ENCODE results near the gene ARID1B.

ARID1B gene

DNA sequence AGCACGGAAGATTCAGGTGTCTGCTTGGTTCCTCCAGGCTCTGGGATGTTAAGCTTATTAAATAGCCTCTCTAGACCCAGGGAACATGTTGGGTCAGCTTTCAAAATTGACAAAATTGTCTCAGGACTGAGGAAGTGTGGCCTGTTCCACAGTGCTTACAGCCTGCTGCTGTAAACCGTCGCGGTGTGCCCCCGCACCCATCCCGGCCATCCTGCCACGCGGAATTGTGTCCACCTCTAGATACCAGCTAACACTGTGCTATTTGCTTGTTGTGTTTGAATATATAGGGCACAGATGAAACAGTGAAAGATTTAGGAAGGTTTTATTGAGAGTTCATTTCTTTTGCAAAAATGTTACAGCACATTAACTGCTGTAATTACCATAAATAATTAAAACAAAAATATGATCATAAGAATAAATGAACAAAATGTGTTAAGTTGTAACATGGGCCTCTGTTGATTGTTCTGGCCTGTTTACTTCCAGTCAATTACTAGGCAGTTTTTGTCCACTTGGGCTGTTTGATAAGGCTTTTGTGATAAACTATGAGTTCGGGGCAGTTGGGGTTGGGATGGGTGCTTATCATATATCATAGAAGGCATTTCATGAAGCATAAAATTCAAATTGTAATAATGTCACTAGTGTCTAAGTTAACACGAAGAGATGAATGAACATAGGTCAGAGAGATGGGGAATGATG lies 77.4 kb downstream of the ARID1B start:
- DNase-seq, result no peak

DNA sequence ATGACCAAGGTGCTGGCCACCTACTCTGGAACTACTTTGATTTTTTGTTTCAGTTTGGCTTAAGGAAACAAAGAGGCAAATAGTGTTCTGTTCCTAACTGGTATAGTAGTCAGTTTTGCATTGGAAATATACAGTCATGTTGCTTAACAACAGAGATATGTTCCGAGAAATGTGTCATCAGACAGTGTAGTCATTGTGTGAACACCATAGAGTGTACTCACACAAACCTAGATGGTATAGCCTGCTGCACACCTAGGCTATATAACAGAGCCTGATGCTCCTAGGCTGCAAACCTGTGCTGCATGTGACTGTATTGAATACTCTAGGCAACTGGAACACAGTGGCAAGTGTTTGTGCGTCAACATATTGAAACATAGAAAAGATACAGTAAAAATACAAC lies 80.4 kb downstream of the ARID1B start:
- DNase-seq, result peak; percentile 84

DNA sequence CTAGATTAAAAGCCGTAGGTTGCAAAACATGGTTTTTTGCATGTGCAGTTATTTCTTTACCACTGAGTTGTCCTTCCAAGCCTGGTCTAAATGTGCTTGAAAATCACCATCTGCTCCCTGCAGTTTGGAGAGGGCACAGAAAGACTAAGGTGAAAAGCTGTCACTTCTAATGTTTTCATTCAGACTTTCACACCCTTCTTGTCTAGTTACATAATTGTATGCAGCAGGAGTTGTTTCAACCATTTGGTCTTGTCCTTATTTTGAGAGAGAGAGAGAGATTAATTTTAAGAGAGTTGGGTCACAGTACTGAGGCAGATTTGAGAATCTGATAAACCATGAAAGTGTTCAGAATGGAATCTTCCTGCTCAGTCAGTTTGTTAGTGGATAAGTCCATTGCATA lies 82.5 kb downstream of the ARID1B start:
- DNase-seq, result no peak

DNA sequence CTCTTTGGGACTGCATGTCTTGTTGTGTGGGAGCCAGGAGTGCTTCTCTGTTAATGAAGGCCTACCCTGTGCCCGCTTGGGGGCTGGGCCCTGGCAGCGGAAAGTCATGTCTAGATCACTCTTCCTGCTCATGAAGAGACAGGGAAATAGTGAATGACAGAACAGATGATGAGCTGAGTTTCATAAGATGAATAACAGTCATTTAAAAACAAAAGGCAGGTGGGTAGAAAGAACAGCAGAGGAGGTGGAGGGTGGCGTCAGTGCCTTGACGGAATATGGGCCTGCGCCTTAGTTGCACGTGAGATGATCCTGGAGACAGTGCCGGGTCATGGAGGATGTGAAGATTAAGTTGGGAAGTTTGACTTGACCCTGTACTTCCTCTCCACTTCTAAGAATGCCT lies 85.5 kb downstream of the ARID1B start:
- peak; percentile 40 for DNase-seq

DNA sequence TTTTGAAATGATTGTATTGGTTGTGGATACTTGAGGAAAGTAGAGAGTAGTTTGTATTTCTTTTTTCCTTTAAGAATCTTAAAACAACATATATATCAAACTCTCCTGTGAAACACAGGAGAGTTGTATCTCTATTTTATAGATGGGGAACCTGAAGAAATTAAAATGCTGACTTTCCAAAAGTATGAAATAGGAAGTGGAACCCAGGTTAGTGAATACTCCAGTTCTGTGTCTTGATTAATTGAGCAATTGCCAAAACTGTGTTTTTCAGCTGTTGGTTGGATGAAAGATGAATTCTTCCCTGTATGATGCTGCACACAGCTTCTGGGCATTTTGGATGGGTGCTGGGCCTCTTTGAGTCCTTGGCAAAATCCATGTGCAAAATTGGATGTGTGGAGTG lies 86.3 kb downstream of the ARID1B start:
- DNase-seq, result no peak

DNA sequence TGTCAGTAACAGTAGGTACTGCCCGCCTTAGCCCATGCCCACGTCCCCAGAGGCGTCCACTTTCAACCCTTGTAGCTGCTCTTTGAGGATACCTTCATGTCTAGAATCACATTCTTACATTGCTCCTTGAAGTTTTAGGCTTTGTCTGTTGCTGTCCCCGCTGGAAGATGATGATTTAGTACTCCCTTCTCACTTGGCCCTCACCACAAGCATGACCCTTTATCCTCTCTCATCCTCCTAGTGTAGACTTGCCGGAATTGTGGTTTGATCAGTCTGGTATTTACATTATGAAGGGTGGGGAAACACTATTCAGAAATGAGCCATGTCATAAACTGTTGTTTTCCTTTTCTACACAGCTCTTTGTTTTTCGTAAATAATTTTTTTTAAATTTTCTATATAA lies 87.4 kb downstream of the ARID1B start:
- DNase-seq, result no peak

DNA sequence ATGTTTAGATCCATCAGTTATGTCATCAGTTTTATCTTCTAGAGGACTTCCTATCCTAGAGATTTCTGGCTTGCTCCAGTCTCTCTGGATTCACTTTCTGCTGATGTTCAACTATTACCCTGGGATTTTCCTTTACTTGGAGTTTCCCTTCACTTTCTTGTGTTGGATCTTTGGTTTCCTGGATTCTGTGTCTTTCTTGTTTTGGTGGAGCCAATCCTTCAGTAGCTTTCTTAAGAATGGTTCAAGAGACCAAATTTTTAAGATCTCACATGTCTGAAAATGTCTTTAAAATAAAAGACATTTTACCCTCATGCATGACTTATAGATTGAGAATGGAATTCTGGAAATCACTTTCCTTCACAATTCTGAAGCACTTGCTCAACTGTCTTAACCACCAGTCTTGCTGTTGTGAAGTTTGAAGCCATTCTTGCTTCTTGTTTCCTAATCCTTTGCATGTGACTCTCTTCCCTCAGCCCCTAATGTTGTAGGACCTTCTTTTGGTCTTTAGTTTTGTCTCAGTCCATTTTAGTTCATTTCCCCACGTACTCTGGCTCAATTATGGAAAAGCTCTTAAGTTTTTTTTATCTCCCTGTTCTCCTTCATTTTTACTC lies 87.9 kb downstream of the ARID1B start:
- no peak for DNase-seq

DNA sequence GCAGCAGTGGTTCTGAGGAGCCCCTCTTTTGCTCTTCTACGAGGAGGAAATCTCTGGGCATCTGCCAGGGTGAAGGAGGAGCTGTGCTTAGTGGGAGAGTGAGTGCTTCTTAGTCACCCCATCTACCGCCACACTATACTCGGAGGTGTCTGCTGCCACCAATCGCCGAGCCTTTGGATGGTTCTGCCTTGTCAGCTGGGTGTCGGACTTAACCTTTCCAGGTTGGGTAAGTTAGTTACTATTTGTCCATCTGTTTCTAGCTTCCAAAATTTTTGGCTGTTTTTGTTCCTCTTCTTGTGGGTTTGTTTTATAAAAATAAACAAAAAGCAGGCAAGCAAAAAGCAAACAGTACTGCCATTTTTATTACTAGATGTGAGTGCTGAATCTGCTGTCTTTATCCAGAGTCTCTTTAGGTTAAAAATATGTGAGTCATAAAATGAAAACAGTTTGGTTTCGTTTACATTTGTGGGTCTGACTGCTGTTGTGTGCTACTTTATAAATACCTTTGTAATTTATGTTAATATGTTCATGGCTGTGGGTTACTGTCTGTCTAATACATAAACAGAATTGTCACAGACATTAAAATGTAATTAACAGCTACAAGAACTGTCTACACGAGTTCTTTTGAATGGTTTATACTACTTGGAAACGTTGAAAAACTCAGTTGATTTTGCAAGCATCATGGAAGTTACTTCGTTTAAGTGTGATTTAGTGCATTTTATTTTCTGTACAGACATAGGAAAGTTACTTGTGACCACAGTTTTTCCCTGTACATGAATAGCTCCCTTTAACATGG lies 89.2 kb downstream of the ARID1B start:
- DNase-seq, result peak; percentile 41

DNA sequence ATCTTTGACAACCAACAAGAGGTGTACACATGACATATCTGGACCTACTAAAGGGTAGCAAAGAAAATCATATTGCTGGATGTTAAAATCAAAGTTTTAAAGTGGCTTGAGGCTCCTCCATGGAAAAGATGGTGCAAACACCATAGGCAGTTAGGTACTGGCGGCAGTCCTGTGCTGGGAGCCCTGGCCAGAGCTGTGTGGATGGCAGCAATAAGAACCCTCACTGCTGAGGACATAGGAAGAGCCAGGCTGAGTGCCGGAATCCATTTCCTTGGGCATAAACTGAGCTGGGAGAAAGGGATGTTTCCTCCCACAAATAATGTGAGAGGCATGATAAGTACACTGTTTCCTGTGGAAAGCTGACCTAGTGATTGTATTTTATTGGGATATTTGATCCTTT lies 89.9 kb downstream of the ARID1B start:
- DNase-seq, result no peak

DNA sequence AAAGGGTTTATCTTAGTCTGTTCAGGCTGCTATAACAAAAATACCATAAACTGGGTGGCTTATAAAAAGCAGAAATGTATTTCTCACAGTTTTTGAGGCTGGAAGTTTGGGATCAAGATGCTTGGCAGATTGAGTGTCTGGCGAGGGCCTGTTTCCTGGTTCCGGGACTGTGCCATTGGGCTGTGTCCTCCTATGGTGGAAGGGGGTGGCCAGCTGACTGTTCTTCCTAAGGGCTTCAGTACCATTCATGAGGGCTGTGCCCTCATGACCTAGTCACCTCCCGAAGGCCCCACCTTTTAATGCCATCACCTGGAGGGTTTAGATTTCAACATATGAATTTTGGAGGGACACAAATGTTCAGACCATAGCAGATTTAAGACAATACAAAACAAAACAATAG lies 91.2 kb downstream of the ARID1B start:
- DNase-seq, result no peak

DNA sequence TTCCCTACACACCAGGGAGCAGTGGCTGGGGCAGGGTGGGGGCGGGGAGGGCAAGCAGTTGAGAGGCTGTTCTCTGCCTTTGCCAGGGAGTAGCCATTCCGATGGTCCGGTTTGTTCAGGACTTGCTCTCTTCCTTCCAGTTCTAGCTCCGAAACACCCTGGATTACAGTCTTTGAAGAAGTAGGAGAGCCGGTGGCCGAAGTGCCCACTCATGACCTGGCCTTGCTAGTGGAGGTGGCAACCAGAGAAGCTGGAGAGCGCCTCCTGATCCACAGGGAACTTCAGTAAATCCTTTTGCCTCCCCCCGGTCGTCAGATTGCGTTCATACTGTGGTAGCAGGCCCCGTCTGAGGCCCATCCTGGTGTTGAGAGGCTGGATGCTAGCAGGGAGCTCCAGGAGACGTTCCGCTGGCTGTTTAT lies 92.8 kb downstream of the ARID1B start:
- DNase-seq, result no peak

DNA sequence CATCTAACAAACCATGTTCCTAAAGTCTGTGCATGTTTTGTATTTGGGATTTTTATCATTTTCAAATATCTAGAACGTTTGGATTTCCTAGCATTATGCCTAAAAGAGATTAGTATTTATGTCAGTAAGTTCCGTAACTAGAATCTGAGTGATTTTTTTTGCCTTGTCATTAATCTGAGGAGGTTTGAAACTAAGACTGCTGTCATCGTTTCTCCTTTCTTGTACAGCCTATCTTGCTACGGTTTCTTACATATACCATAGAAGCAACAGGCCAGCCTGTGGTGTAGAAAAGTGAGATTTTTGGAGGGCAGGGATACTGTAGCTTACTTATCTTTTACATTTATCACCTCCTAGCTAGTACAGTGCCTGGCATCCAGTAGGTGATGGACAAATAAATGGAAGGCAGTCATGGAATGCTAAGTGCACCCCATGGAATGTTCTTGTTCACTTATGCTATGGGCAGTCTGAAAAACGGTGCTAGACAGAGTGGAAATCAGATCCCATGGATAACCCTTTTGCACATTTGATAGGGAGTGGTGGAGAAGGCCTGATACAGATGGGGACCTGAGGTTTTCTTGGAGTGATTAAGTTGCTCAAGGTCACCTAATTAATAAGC lies 93.9 kb downstream of the ARID1B start:
- no peak for DNase-seq

DNA sequence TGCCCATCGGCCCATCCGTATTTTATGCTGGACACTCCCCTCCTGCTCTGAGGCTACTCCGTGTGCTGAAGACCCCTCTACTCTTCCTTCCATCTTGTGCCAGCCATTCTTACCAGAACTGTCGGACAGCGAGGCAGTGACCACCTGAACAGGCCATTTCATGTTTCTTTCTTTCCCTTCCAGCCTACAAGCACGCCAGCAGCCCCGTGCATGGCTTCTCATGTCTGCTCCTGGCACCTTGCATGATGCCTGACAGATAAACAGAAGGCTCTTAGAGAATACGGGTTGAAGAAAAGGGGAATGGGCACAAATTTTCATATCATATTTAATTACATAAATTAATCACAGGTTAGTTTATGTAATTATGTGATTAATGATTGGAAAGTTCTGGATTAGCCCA lies 95.7 kb downstream of the ARID1B start:
- no peak for DNase-seq

DNA sequence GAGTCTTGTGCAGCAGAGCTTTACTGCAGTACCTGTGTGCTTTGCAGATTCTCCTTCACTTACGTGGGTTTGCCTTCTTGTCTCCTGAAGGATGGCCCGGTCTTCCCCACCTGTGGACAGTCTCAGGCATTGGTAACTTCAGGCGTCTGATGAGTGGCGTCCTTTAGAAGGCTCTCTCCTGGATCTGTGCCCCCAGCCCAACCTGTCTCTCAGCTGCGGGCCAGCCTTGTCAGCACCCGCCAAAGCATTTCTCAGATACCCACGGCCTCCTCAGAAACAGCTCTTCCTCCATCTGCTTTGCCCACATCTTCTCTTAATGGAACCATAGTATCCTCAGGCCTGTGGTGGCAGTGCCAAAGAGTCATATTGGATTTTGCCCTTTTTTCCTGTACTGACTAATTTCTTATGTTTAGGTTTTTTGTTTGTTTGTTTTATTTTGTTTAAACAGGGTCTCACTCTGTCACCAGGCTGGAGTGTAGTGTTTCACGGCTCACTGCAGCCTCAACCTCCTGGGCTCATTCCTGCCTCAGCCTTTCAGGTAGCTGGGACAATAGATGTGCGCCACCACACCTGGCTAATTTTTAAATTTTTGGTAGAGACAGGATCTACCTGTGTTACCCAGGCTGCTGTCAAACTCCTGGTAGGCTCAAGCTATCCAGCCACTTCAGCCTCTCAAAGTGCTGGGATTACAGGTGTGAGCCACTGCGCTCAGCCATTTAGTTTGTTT lies 96.6 kb downstream of the ARID1B start:
- DNase-seq, result no peak

DNA sequence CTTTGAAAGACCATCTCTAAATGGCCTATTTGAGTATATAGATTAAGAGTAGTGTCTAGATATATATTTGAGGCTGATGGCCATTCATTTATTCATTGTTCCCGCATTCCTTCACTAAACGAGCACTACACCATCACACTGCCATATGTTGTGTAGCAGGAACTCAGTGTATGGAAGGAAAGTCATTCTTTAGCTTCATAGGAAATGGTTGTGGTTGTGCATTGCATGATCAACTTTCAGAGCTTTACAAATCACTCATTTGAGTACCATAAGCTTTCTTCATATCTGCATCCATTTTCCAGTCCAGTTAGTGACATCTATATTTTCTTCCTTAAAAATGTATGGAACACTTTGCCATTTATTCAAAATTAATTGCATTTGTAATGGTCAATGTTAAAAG lies 97.9 kb downstream of the ARID1B start:
- peak; percentile 36 for DNase-seq

DNA sequence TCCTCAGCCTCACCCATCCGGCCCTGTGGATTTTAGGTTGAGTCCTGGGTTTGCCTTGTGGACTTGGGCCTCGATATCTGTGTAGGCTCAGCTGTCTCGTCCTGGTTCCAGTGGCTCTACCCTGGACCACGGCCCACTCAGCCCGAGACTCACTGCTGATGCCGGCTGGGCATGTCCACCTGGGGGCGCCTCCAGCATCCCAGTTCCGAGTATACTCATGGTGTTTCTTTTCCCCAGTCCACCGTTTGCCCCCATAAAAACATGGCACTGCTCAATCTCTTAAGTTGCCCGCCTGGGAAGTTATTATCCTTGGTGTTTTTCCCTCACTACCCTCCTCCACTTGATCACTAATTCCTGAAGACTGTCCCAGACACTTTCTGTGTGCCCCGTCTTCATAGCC lies 99.1 kb downstream of the ARID1B start:
- DNase-seq, result no peak

DNA sequence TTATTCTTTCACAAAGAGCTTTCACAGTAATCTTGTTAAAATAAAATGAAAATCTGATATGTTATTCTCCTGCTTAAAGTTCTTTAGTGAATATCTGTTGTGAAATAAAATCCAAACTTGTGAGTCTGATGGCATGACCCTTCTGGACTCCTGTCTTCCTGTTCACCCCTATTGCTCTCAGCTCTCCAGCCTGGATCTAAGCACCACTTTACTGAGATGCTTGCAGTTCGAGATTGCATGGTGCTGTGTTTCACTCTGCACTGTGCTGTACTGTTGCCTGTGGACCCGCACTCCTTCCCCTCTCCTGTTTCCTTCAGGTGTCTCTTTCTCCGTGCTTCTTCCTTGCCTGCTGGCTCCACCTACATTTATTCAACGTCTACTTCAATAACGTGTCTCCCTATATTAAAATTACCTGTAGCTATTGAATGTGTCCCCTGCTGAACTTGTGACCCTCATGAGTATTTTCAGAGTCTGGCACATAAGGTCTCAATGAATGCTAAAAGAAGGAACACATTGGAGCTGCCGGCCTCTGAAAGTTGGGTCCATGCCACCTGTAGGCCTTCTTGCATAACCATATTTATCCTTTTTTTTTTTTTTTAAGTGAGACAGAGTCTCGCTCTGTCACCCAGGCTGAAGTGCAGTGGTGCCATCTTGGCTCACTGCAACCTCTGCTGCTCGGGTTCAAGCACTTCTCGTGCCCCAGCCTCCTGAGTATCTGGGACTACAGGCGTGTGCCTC lies 100.1 kb downstream of the ARID1B start:
- DNase-seq, result no peak

DNA sequence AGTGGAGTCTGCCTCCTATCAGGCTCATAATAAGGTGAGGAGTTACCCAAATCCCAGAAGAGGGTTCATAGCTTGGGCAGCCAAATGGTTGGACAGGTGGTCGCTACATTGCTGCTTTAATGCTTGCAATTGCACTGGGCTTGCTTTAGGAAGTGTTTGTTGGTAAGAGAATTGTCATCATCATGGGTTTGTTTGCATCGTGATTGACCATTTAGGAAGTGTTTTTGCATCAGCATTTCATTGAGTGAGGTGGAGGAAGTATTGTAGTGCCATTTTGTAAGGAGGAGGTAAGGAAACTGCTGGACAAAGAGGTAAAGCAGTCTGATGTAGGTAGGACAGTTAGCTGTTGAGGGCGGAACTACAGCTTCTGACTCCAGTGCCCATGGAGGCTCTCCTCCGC lies 101.5 kb downstream of the ARID1B start:
- DNase-seq, result no peak

DNA sequence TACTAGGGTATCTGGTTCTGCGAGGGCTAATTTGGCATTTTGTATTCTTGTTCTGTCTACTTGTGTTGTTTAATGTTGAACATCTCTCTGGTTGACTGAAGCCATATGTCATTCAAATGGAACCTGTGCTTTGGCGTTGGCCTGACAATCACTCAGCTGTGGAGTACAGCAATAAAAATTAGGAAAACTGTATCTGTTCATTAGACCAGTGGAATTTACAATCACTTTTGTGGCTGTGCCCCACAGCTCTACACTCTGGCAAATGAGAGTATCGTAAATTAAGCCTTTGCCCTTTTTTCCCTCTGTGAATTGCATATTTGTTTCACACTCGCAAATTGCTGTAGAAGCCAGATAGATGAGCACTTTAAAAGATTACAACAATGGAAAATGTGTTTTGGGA lies 102.0 kb downstream of the ARID1B start:
- DNase-seq, result no peak

DNA sequence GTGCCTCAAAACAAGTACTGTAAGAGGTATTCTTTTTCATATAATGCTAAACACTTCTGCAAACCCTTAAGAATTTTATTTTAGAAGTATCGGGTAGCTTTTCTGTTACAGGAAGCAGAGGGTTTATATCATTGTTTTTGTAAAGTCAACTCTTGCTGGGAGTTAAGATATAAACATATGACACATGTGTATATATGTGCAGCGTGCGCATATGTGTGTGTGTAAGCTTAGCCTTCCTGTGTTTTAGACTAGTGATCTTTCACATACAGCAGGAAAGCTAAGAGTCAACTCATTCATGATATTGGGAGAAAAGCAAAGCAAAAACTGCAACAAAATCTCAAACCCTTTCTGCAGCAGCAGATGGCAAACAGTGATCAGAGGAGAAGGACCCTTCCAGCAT lies 102.4 kb downstream of the ARID1B start:
- DNase-seq, result no peak

DNA sequence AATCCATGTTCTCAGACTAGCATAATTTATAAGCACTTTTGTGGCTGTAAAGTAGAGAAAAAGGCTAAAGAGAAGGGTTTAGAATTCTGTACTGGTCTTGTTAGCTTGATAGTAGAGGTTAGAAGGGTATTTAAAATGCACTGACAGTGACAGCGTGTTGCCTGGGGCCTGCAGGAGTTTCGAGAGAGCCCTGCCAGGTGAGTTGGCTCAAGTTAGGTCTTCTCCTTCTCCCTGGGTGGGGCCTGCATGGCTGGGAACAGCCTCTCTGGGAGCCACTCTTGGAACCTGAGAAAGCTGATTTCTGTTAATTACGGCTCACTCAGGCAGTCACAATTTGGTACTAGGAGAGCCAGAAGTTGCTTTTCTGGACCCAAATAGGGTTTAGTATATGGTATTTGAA lies 103.7 kb downstream of the ARID1B start:
- no peak for DNase-seq

All from activated CD4-positive, alpha-beta T cell treated with anti-CD3 and anti-CD28 coated beads, Interleukin-2, amount 50 U/mL, for 16 hours (primary cell).